Neural cell (in vitro differentiated cells): ENCODE results near the gene SELENOO.

ENCODE experiments used
- CTCF ChIP-seq: fragments of 450-650 bp; IDR thresholded peaks from 2 replicates; pipeline ENCODE4 v1.5.1; 2014; ENCODE audit warnings: antibody characterized with exemption, mild to moderate bottlenecking, moderate library complexity; ENCODE audit not compliant: poor library complexity, severe bottlenecking
- EP300 ChIP-seq: fragments of 450-650 bp; conservative IDR thresholded peaks from 2 replicates; pipeline ENCODE4 v1.6.1; 2014; ENCODE audit warnings: antibody characterized with exemption, mild to moderate bottlenecking, moderate library complexity; ENCODE audit not compliant: poor library complexity, severe bottlenecking

- TF ChIP-seq EP300 (no peak), CTCF (no peak)
These were observed 5.8 kb downstream of the SELENOO start for GRCh38 chr22:50206599-50206998.
